H1 (cell line): ENCODE results near the gene DPEP1. TPM values are rescaled to one million over a fixed set of nuclear protein-coding genes. Genes with fewer than 3 reads are reported as not detected.
A peak's percentile ranks its signal among the peaks of the same experiment; 100 is the strongest.

Experiments used
- CTCF ChIA-PET: fragments of 300-600 bp; sonication (Branson Sonifier 250); formaldehyde crosslinking; loops from one replicate; lab custom pipeline; 2021; ENCODE audit not compliant: partially characterized antibody; lab: Charles Lee
- POLR2A ChIA-PET: fragments of 300-600 bp; sonication (Branson Sonifier 250); formaldehyde crosslinking; loops from one replicate; lab custom pipeline; 2021; ENCODE audit warnings: inconsistent platforms; ENCODE audit not compliant: partially characterized antibody; lab: Charles Lee
- DNase-seq, 2 experiments: peaks; one replicate each; pipeline versions ENCODE4 v3.0.0 to v3.0.0-alpha.2; 2010 to 2022; ENCODE audit warnings: low spot score in 2 of 2, low read depth in 1 of 2, mixed read lengths in 1 of 2
- FAIRE-seq: peaks from 2 replicates; lab custom pipeline; 2011; peaks lifted over from hg19 to GRCh38; lab: Jason Lieb, UNC
- H2AFZ ChIP-seq: 2 replicates; pipeline ENCODE4 v1.8.1; 2012; ENCODE audit warnings: low read length, inconsistent platforms
- H2AK5ac ChIP-seq: 2 replicates; pipeline ENCODE4 v1.6.1; 2013; ENCODE audit warnings: low read depth, low read length
- H2BK120ac ChIP-seq: replicated peaks from 2 replicates; pipeline ENCODE3; 2013; ENCODE audit warnings: low read depth, low read length, inconsistent platforms
- H2BK12ac ChIP-seq: 2 replicates; pipeline ENCODE4 v1.6.1; 2013; ENCODE audit warnings: low read depth, low read length
- H2BK15ac ChIP-seq: 2 replicates; pipeline ENCODE4 v1.6.1; 2013; ENCODE audit warnings: low read length
- H2BK20ac ChIP-seq: 2 replicates; pipeline ENCODE4 v1.6.1; 2013; ENCODE audit warnings: low read length
- H2BK5ac ChIP-seq: 2 replicates; pipeline ENCODE4 v1.6.1; 2013; ENCODE audit warnings: low read depth, low read length
- H3K14ac ChIP-seq: 2 replicates; pipeline ENCODE4 v1.6.1; 2013; ENCODE audit warnings: inconsistent platforms; ENCODE audit not compliant: insufficient read length
- H3K18ac ChIP-seq: 2 replicates; pipeline ENCODE4 v1.6.1; 2013; ENCODE audit warnings: low read length; ENCODE audit errors: extremely low read depth
- H3K23ac ChIP-seq: 2 replicates; pipeline ENCODE4 v1.6.1; 2013; ENCODE audit warnings: inconsistent platforms; ENCODE audit not compliant: insufficient read length
- H3K23me2 ChIP-seq: 2 replicates; pipeline ENCODE4 v1.6.1; 2013; ENCODE audit warnings: low read depth, low read length
- H3K27ac ChIP-seq: 2 replicates; pipeline ENCODE4 v1.6.1; 2011; ENCODE audit warnings: low read depth, low read length, inconsistent platforms
- H3K27me3 ChIP-seq, 4 experiments: replicated peaks in 1 of 4; 1 replicate in 1 of 4; 2 replicates in 3 of 4; pipeline versions ENCODE4 v1.6.1 to v1.8.1; 2011 to 2013; ENCODE audit warnings: low read length in 3 of 4, mild to moderate bottlenecking in 3 of 4, inconsistent platforms in 2 of 4, mixed read lengths in 2 of 4, moderate library complexity in 1 of 4; ENCODE audit not compliant: control insufficient read depth in 3 of 4, insufficient read depth in 3 of 4; ENCODE audit errors: extremely low read depth in 1 of 4
- H3K36me3 ChIP-seq, 4 experiments: 2 replicates each; pipeline versions ENCODE4 v1.6.1 to v1.8.1; 2011 to 2013; ENCODE audit warnings: mild to moderate bottlenecking in 4 of 4, low read length in 3 of 4, moderate library complexity in 2 of 4, control low read depth in 1 of 4, inconsistent platforms in 1 of 4; ENCODE audit not compliant: insufficient read depth in 4 of 4, control insufficient read depth in 2 of 4
- H3K4ac ChIP-seq: replicated peaks from 2 replicates; pipeline ENCODE3; 2013; ENCODE audit warnings: low read length, low read depth, mixed read lengths, inconsistent platforms; ENCODE audit not compliant: insufficient read length
- H3K4me1 ChIP-seq, 4 experiments: replicated peaks in 1 of 4; 1 replicate in 1 of 4; 2 replicates in 3 of 4; pipeline versions ENCODE4 v1.6.1 to v1.8.1; 2011 to 2013; ENCODE audit warnings: low read length in 3 of 4, inconsistent platforms in 2 of 4, mixed read lengths in 1 of 4; ENCODE audit not compliant: insufficient read depth in 4 of 4, control insufficient read depth in 3 of 4
- H3K4me2 ChIP-seq, 2 experiments: 2 replicates each; pipeline versions ENCODE4 v1.6.1 to v1.8.1; 2011 to 2013; ENCODE audit warnings: low read depth in 2 of 2, low read length in 2 of 2, control low read depth in 1 of 2, inconsistent platforms in 1 of 2, mild to moderate bottlenecking in 1 of 2; ENCODE audit not compliant: insufficient read depth in 1 of 2
- H3K4me3 ChIP-seq, 4 experiments: fragments of 200-600, 300-600 bp in 1 of 4; sonication (generic), shearing (Covaris generic), sonication (Bioruptor Twin) in 1 of 4; 2 replicates each; pipeline versions ENCODE4 v1.5.1 to v1.8.1; 2011 to 2016; ENCODE audit warnings: low read length in 4 of 4, low read depth in 3 of 4, control low read depth in 2 of 4, inconsistent platforms in 2 of 4, mild to moderate bottlenecking in 2 of 4, mixed read lengths in 1 of 4, moderate library complexity in 1 of 4; ENCODE audit not compliant: insufficient read depth in 2 of 4; ENCODE audit errors: extremely low read depth in 1 of 4
- H3K56ac ChIP-seq: replicated peaks from 2 replicates; pipeline ENCODE3; 2013; ENCODE audit warnings: low read depth, mild to moderate bottlenecking, mixed read lengths, low read length, inconsistent platforms; ENCODE audit not compliant: insufficient read length
- H3K79me1 ChIP-seq: 2 replicates; pipeline ENCODE4 v1.6.1; 2013; ENCODE audit warnings: low read depth, low read length, control low read depth
- H3K79me2 ChIP-seq, 2 experiments: 2 replicates each; pipeline versions ENCODE4 v1.6.1 to v1.8.1; 2012 to 2013; ENCODE audit warnings: low read length in 2 of 2, mild to moderate bottlenecking in 2 of 2, inconsistent platforms in 1 of 2; ENCODE audit not compliant: insufficient read depth in 2 of 2, control insufficient read depth in 1 of 2
- H3K9ac ChIP-seq, 4 experiments: replicated peaks in 1 of 4; 1 replicate in 1 of 4; 2 replicates in 3 of 4; pipeline versions ENCODE4 v1.6.1 to v1.8.1; 2011 to 2013; ENCODE audit warnings: low read depth in 3 of 4, low read length in 3 of 4, control low read depth in 2 of 4, mild to moderate bottlenecking in 2 of 4, moderate library complexity in 2 of 4, inconsistent platforms in 1 of 4; ENCODE audit errors: extremely low read depth in 1 of 4
- H3K9me3 ChIP-seq, 2 experiments: 2 replicates each; pipeline versions ENCODE4 v1.6.1 to v1.8.1; 2012 to 2013; ENCODE audit warnings: mild to moderate bottlenecking in 2 of 2, moderate library complexity in 2 of 2, control low read depth in 1 of 2, inconsistent platforms in 1 of 2, low read depth in 1 of 2, low read length in 1 of 2, mixed read lengths in 1 of 2; ENCODE audit not compliant: insufficient read depth in 2 of 2
- H4K20me1 ChIP-seq, 2 experiments: replicated peaks in 1 of 2; 2 replicates each; pipeline versions ENCODE3 to v1.8.1; 2011 to 2013; ENCODE audit warnings: inconsistent platforms in 2 of 2, low read length in 2 of 2, mild to moderate bottlenecking in 1 of 2; ENCODE audit not compliant: insufficient read depth in 2 of 2, control insufficient read depth in 1 of 2
- H4K5ac ChIP-seq: 2 replicates; pipeline ENCODE4 v1.6.1; 2013; ENCODE audit warnings: low read length, low read depth, mixed read lengths, inconsistent platforms; ENCODE audit not compliant: insufficient read length
- H4K8ac ChIP-seq: 2 replicates; pipeline ENCODE4 v1.8.0; 2013; ENCODE audit warnings: mild to moderate bottlenecking, moderate library complexity, low read length, inconsistent platforms; ENCODE audit not compliant: insufficient read depth; ENCODE audit errors: extremely low read depth
- H4K91ac ChIP-seq: replicated peaks from 2 replicates; pipeline ENCODE3; 2013; ENCODE audit warnings: low read length, mixed read lengths, inconsistent platforms; ENCODE audit not compliant: insufficient read length
- CTBP2 ChIP-seq: IDR thresholded peaks from 2 replicates; pipeline ENCODE4 v1.7.0; 2011; ENCODE audit warnings: borderline replicate concordance, mild to moderate bottlenecking, moderate library complexity, mixed read lengths, low read length; ENCODE audit not compliant: insufficient read depth, insufficient read length
- RBBP5 ChIP-seq: IDR thresholded peaks from 2 replicates; pipeline ENCODE4 v1.7.1; 2012; ENCODE audit warnings: low read depth, mild to moderate bottlenecking, inconsistent platforms, low read length, moderate library complexity, borderline replicate concordance
- TAF1 ChIP-seq: IDR thresholded peaks from 2 replicates; pipeline ENCODE4 v1.6.1; 2011; ENCODE audit warnings: mild to moderate bottlenecking, low read depth, low read length
- WGBS, 2 experiments: shearing (Covaris generic) in 1 of 2; methylation state at CpG; one replicate each; pipeline versions ENCODE4 v1.1.6 to v1.1.7; 2013 to 2015; ENCODE audit warnings: low lambda C conversion rate in 2 of 2, mixed read lengths in 2 of 2, inconsistent platforms in 1 of 2, low coverage in 1 of 2, missing lambda C conversion rate in 1 of 2; ENCODE audit not compliant: insufficient replicate concordance in 2 of 2, insufficient coverage in 1 of 2, insufficient read length in 1 of 2; ENCODE audit errors: extremely low coverage in 1 of 2, missing lambda C conversion rate in 1 of 2; 5-methylcytosine and 5-hydroxymethylcytosine counted together
- polyA plus RNA-seq, 7 experiments: library from polyadenylated mRNA; depleted of rRNA in 3 of 7; stranded (reverse) in 5 of 7; unstranded in 2 of 7; fragments of >200 nt in 5 of 7; fragments of 200-250 nt in 2 of 7; gene quantifications; 1 replicate in 5 of 7; 2 replicates in 1 of 7; 4 replicates in 1 of 7; pipeline versions ENCODE4 v1.2.1 to v1.2.3, GENCODE V29; 2011 to 2013; ENCODE audit warnings: missing spikeins in 2 of 7, mixed read lengths in 2 of 7
- total RNA-seq: library from RNA; stranded (reverse); fragmentation: NEBNext Ultra II Directional; extraction: Animal tissue kit (Norgen Biotek cat#: 25700); gene quantifications from 2 replicates; pipeline ENCODE4 v1.2.1, GENCODE V29; 2021

DPEP1 gene
- total and polyA plus RNA-seq, 2 of the 8 experiments (the other 6 are each of a cell fraction or from before 2014, with no cell fraction given), result 2.8 to 3.1 TPM

DNA sequence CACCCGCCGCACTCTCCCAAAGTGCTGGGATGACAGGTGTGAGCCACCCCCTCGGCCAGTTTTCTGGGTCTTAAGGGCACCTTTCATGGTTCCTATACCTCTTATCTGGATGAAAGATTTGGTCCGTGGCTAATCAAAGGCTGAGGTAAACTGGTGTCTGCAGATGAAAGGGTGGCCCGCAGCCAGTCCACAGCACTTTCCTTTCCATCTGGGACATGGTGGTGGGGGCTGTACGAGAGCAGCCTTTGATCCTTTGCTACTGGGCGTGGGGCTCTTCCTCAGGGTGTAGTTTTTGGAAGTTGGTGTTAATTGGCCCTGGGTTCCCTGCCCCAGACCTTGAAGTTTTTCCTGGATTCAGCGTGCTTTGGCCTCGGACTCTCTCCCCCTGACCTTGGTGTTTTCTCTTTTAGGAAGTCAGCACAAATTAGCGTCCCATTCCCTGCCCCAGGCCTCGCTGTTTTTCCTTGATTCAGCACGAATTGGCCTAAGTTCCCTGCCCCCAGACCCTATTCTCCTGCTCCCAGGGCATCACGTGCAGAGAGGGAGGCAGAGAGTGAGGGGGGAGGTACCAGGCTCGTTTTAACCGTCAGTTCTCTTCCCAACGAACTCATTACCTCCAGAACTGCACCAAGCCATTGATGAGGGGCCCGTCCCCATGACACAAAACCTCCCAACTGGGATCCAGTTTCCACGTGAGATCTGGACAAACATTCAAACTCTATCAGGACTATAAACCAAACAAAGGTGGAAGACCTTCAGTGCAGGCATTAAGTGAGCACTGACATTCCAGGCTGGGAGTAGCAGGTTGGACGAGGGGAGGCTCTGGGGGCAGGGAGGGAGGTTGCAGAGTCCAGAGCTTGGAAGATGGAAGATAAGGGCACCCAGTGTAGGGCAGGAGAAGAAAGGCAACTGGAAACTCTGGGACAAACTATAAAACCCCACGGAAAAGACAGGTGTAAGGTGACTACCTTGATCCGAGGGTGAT is 11.6 kb downstream of the DPEP1 start:
- H2BK20ac ChIP-seq, result no peak overlapping the region
- DNase-seq, result no peak
- H2BK5ac ChIP-seq, result no peak overlapping the region
- H2BK12ac ChIP-seq, result 0 out of 2 replicates have a peak overlapping the region, but pooled peaks have one; percentile 17
- ChIA-PET POLR2A (no interaction called here), CTCF (interaction anchor here (5.8 kb wide), 1 partner anchor 10 kb away, joined by 46 read pairs; the partner anchor contains the start of gene DPEP1)
- H3K23ac ChIP-seq, result no peak overlapping the region
- H3K9me3 ChIP-seq, result peaks cover 0 to 5% of the 10 kb centered on the region in 2 experiments; a peak in 2 of 4 replicates
- H3K23me2 ChIP-seq, result no peaks in the 10 kb centered on the region
- peaks cover 0 to 19% (median 5%) of the 10 kb centered on the region in 4 experiments; a peak in 5 of 7 replicates for H3K4me1 ChIP-seq
- no peaks in the 10 kb centered on the region for H3K79me1 ChIP-seq
- no peaks in the 10 kb centered on the region for H3K79me2 ChIP-seq
- H3K27me3 ChIP-seq, result peaks cover 0 to 15% (median 7%) of the 10 kb centered on the region in 4 experiments; a peak in 5 of 7 replicates
- no peak overlapping the region for H3K14ac ChIP-seq
- H2AFZ ChIP-seq, result no peak overlapping the region
- H3K27ac ChIP-seq, result no peak overlapping the region
- 0 out of 2 replicates have a peak overlapping the region, but pooled peaks have one; percentile 65 for H2AK5ac ChIP-seq
- H2BK15ac ChIP-seq, result no peak overlapping the region
- H4K8ac ChIP-seq, result peak overlapping the region; percentile 39; the same call in 1 of the 2 replicates
- H3K4me2 ChIP-seq, result no peak overlapping the region; a peak in 1 of 4 replicates
- no peak overlapping the region for H3K18ac ChIP-seq
- no peak overlapping the region for H3K4ac ChIP-seq
- H3K4me3 ChIP-seq, result no peak overlapping the region
- H2BK120ac ChIP-seq, result no peak overlapping the region
- H3K56ac ChIP-seq, result no peak overlapping the region
- no peaks in the 10 kb centered on the region for H3K36me3 ChIP-seq
- no peak for TF ChIP-seq RBBP5
- no peak for TF ChIP-seq CTBP2
- TF ChIP-seq TAF1, result no peak
- no peak overlapping the region for H4K5ac ChIP-seq
- H4K20me1 ChIP-seq, result no peaks in the 10 kb centered on the region
- no peak overlapping the region for H4K91ac ChIP-seq
- no peak overlapping the region for H3K9ac ChIP-seq
- FAIRE-seq, result no peak
- WGBS, 2 experiments, result 75% methylated on average over 21 of the region's 21 CpGs; no CpG with 5 or more reads in 1 of the 2 experiments
